NCI-H226 (cell line): ENCODE data around the gene LAPTM5.
"Not testable (repeated sequence)": the region's sequence is repeated elsewhere in the genome, so short reads cannot be mapped to it uniquely, and the experiment has no call there.

Experiments used
- DNase-seq: peaks from one replicate; pipeline ENCODE4 v3.0.0-alpha.2; 2015

Gene LAPTM5

GRCh38 chr1:30768830-30769718 is 11.5 kb upstream of the LAPTM5 start:
- no peak for DNase-seq

- DNase-seq, result no peak
Observed at GRCh38 chr1:30768159-30768829, 10.7 kb upstream of the LAPTM5 start.

- not testable (repeated sequence) for DNase-seq
Observed at GRCh38 chr1:30766948-30767347, 9.4 kb upstream of the LAPTM5 start.

- no peak for DNase-seq
Observed at GRCh38 chr1:30765556-30766434, 8.2 kb upstream of the LAPTM5 start.

- DNase-seq, result no peak
Observed at GRCh38 chr1:30764939-30765555, 7.5 kb upstream of the LAPTM5 start.

GRCh38 chr1:30764396-30764795 is 6.8 kb upstream of the LAPTM5 start:
- DNase-seq, result no peak

- DNase-seq, result no peak
Observed at GRCh38 chr1:30763651-30764248, 6.2 kb upstream of the LAPTM5 start.

- DNase-seq, result no peak
Observed at GRCh38 chr1:30762930-30763650, 5.5 kb upstream of the LAPTM5 start.

- DNase-seq, result no peak
Observed at GRCh38 chr1:30762152-30762929, 4.8 kb upstream of the LAPTM5 start.

GRCh38 chr1:30761381-30762151 is 4.0 kb upstream of the LAPTM5 start:
- DNase-seq, result no peak

GRCh38 chr1:30760596-30761324 is 3.2 kb upstream of the LAPTM5 start:
- no peak for DNase-seq

GRCh38 chr1:30759718-30760281 is 2.2 kb upstream of the LAPTM5 start:
- no peak for DNase-seq

- peak; percentile 16 for DNase-seq
Observed at GRCh38 chr1:30758785-30759380, 1.3 kb upstream of the LAPTM5 start.

- DNase-seq, result no peak
Observed at GRCh38 chr1:30758121-30758688, 631 bp upstream of the LAPTM5 start.

GRCh38 chr1:30756545-30757351 is 826 bp downstream of the LAPTM5 start:
- peak; percentile 50 for DNase-seq

- no peak for DNase-seq
Observed at GRCh38 chr1:30756206-30756544, 1.4 kb downstream of the LAPTM5 start.

- no peak for DNase-seq
Observed at GRCh38 chr1:30755746-30756145, 1.8 kb downstream of the LAPTM5 start.
